Left ventricle myocardium inferior (tissue), 1 donor: ENCODE measurements around the gene HIPK2. TPM values are rescaled to one million over a fixed set of nuclear protein-coding genes. Genes with fewer than 3 reads are reported as not detected.

Experiments used
- DNase-seq: peaks from one replicate; pipeline ENCODE4 v3.0.0-alpha.2; 2020
- H3K27ac ChIP-seq: fragments of 200-600 bp; replicated peaks from 2 replicates; pipeline ENCODE4 v1.8.0; 2021
- H3K27me3 ChIP-seq: fragments of 200-600 bp; 2 replicates; pipeline ENCODE4 v1.8.0; 2021; ENCODE audit warnings: low read depth
- H3K36me3 ChIP-seq: fragments of 200-600 bp; 2 replicates; pipeline ENCODE4 v1.8.0; 2021
- H3K4me1 ChIP-seq: fragments of 200-600 bp; 2 replicates; pipeline ENCODE4 v1.8.0; 2021
- H3K4me3 ChIP-seq: fragments of 200-600 bp; 2 replicates; pipeline ENCODE4 v1.8.0; 2021; ENCODE audit warnings: mild to moderate bottlenecking, moderate library complexity
- H3K9me3 ChIP-seq: fragments of 200-600 bp; replicated peaks from 2 replicates; pipeline ENCODE4 v1.8.0; 2021
- intact Hi-C: fragments of 100-400 bp; cut with micrococcal nuclease; formaldehyde crosslinking; loops from one replicate; pipeline ENCODE4 v1.11.0; 2022
- total RNA-seq: library from RNA; stranded (reverse); fragmentation: NEBNext Ultra II Directional; extraction: Animal tissue kit (Norgen Biotek cat#: 25700); gene quantifications from one replicate; pipeline ENCODE4 v1.2.1, GENCODE V29; 2021
- TF ChIP-seq, protein P1 (sequence below): fragments of 200-600 bp; IDR thresholded peaks from 2 replicates; pipeline ENCODE4 v1.8.0; 2021; ENCODE audit warnings: antibody characterized with exemption, mild to moderate bottlenecking, borderline replicate concordance
- donor health status: DM: no; HTN: yes; CAD: no; lungs with severe emphysema.

The HIPK2 gene
- total RNA-seq, 1 donor from 2014 or later: 127 TPM

DNA sequence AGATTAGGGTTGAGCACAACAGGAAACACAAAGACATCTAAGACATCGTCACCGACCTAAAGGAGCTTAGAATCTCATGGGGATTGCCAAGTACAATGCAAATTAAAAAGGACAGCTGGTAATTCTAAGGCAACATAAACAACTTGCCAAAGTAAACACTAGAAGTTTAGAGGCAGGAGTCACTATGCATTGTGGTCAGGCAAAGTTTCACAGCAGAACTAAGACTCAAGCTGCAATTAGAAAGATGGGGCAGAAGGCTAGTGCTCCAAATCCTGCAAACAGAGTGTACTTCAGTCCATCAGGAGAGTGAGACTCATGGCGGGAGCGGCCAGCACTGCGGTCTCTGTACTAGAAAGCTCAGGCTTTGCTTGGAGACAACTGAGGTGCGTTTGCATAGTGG lies 52.7 kb downstream of the HIPK2 start:
- Histone ChIP-seq H3K9me3 (no peaks in the 10 kb centered on the region), H3K27ac (peak overlapping the region; percentile 91), H3K4me1 (peaks cover 98% of the 10 kb centered on the region), H3K36me3 (no peaks in the 10 kb centered on the region), H3K27me3 (no peaks in the 10 kb centered on the region), H3K4me3 (no peak overlapping the region)
- TF ChIP-seq, protein P1, sequence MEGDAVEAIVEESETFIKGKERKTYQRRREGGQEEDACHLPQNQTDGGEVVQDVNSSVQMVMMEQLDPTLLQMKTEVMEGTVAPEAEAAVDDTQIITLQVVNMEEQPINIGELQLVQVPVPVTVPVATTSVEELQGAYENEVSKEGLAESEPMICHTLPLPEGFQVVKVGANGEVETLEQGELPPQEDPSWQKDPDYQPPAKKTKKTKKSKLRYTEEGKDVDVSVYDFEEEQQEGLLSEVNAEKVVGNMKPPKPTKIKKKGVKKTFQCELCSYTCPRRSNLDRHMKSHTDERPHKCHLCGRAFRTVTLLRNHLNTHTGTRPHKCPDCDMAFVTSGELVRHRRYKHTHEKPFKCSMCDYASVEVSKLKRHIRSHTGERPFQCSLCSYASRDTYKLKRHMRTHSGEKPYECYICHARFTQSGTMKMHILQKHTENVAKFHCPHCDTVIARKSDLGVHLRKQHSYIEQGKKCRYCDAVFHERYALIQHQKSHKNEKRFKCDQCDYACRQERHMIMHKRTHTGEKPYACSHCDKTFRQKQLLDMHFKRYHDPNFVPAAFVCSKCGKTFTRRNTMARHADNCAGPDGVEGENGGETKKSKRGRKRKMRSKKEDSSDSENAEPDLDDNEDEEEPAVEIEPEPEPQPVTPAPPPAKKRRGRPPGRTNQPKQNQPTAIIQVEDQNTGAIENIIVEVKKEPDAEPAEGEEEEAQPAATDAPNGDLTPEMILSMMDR: no peak
- no peak for DNase-seq
- intact Hi-C loops: no loop called here

DNA sequence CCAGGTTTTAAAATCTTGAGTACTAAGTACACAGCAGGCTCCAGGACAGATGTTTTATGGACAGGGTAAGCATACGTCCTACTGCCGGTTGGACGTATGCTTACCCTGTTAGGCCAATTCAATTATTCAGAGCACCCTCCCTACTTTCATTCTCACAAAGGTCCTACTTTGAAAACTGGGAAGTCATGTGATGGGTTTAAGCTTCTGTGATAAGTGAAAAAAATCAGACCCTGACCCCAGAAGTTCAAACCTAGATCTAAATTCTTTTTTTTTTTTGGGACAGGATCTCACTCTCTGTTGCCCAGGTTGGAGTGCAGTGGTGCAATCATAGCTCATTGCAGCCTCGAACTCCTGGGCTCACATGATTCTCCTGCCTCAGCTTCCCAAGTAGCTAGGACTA lies 55.2 kb downstream of the HIPK2 start:
- H3K4me1 ChIP-seq: peaks cover 86% of the 10 kb centered on the region
- H3K9me3 ChIP-seq: no peaks in the 10 kb centered on the region
- DNase-seq: no peak
- H3K4me3 ChIP-seq: no peak overlapping the region
- TF ChIP-seq, protein P1: no peak
- H3K36me3 ChIP-seq: no peaks in the 10 kb centered on the region
- intact Hi-C loops: no loop called here
- H3K27ac ChIP-seq: peak overlapping the region; percentile 66
- H3K27me3 ChIP-seq: no peaks in the 10 kb centered on the region

DNA sequence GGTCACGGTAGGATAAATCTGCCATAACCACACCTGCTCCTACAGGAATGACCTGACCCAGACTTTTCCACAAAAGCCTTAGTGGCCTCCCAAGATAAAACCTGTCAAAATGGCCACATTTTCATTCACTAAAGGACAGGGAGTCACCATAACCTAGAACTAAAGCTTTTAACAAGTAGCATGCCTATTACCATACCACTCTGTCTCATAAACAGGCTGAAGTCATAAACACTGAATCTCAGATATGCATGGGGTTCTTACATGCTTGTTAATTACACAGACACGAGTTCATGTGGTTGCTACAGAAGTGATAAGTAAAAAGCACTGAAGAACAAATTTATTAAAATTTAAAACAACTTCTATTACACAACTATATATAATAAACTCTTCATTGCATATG lies 56.0 kb downstream of the HIPK2 start:
- DNase-seq: no peak
- Histone ChIP-seq H3K27ac (peak overlapping the region; percentile 66), H3K4me1 (peaks cover 78% of the 10 kb centered on the region), H3K4me3 (no peak overlapping the region), H3K36me3 (peaks cover 2% of the 10 kb centered on the region), H3K9me3 (no peaks in the 10 kb centered on the region), H3K27me3 (no peaks in the 10 kb centered on the region)
- intact Hi-C loops: no loop called here
- TF ChIP-seq, protein P1: no peak

DNA sequence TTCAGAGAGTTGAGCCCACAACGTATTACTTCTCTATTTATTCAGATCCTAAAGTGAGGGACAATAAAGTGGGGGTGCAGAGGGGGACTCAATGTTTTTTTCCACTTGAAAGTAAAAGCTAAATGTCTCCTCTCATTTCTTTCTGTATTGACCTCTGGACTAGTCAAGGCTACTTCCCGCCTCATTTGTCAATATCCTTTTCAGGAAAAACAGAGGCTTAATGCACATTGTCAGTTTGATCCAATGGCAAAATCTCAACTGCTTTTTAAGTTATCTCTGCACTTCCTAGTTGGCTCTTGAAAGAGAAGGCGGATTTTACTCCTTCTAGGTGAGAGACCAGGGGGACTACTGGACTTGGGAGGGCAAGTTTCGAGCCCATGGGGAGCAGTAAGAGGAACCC lies 56.4 kb downstream of the HIPK2 start:
- Histone ChIP-seq H3K27me3 (no peaks in the 10 kb centered on the region), H3K4me3 (no peak overlapping the region), H3K4me1 (peaks cover 74% of the 10 kb centered on the region), H3K27ac (peak overlapping the region; percentile 66), H3K36me3 (peaks cover 6% of the 10 kb centered on the region), H3K9me3 (no peaks in the 10 kb centered on the region)
- DNase-seq: no peak
- intact Hi-C loops: no loop called here
- TF ChIP-seq, protein P1: no peak

DNA sequence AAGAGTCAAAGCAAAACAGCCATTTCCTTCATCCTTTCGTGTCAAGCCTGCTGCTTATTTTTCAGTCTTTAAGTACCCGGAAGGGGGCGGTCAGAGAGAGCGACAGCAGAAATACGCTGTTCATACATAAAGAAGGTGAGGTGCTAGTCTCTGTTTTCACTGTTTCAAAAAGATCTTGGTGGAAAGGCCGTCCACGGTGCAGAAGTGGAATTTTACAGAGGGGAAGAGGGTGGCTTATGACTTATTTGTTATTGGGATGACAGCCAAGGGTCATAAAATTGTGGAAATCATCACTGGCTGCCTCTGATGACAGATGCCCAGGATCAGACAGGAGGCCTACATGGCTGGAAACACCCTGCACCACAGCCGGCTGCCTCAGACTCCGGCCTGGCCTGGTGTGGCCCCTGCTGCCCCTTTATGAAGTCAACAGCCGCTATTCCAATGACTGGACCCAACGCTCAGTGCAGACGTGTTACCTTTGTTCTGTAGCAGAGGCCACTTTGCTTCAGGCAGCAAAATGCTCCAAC lies 57.0 kb downstream of the HIPK2 start:
- Histone ChIP-seq H3K27me3 (no peaks in the 10 kb centered on the region), H3K27ac (peak overlapping the region; percentile 66), H3K36me3 (peaks cover 12% of the 10 kb centered on the region), H3K4me3 (peak overlapping the region; percentile 10), H3K4me1 (peaks cover 67% of the 10 kb centered on the region), H3K9me3 (no peaks in the 10 kb centered on the region)
- TF ChIP-seq, protein P1: no peak
- intact Hi-C loops: no loop called here
- DNase-seq: no peak
